Nasal cavity respiratory epithelium epithelial cell of viscerocranial mucosa (primary cell): ENCODE data around the gene NEDD4. TPM values are rescaled to one million over a fixed set of nuclear protein-coding genes. Genes with fewer than 3 reads are reported as not detected.

Source experiments
- total RNA-seq: library from RNA; depleted of rRNA; stranded (reverse); fragments of >200 nt; gene quantifications from 2 replicates; pipeline ENCODE4 v1.2.3, GENCODE V29; 2014

The NEDD4 gene
- total RNA-seq: 74.7 and 78.6 TPM in 2 replicates

GRCh38 chr15:55993111-55993803 is at the start of gene NEDD4:
TSS of gene NEDD4 (minus strand) at chr15:55993612. CDS start at chr15:55993555, 57 bp downstream.

